Hippocampal formation (tissue), 2 donors: Measurements from ENCODE around the gene POLR2A.

Experiments used
- DNase-seq, 2 donors: peaks; one replicate each; lab custom pipeline; 2025; lab: John Stamatoyannopoulos, UW

The POLR2A gene

DNA sequence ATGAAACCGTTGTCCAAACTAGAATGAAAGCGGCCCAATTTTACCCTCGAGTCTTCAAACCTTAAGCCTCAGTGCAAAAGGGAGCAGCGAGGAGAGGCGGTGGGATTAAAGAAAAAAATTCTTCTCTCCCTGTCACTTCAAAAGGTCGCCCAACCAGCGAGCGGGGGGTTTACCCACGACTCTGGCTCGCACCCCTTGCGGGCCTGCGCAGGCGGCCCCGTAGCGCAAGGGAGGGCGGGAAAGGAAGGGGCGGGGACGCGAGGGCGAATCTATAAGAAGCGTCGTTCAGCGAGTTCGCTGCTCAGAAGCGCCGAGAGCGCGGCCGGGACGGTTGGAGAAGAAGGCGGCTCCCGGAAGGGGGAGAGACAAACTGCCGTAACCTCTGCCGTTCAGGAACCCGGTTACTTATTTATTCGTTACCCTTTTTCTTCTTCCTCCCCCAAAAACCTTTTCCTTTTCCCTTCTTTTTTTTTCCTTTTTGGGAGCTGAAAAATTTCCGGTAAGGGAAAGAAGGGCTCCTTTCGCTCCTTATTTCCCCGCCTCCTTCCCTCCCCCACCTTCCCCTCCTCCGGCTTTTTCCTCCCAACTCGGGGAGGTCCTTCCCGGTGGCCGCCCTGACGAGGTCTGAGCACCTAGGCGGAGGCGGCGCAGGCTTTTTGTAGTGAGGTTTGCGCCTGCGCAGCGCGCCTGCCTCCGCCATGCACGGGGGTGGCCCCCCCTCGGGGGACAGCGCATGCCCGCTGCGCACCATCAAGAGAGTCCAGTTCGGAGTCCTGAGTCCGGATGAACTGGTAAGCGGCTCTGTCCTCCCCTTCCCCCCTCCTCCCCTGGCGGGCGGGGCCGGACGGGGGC, at the start of gene POLR2A:
POLR2A (plus strand) TSS at position 300 of the 852 bp plus-strand sequence.
- DNase-seq = peak; percentile 97

DNA sequence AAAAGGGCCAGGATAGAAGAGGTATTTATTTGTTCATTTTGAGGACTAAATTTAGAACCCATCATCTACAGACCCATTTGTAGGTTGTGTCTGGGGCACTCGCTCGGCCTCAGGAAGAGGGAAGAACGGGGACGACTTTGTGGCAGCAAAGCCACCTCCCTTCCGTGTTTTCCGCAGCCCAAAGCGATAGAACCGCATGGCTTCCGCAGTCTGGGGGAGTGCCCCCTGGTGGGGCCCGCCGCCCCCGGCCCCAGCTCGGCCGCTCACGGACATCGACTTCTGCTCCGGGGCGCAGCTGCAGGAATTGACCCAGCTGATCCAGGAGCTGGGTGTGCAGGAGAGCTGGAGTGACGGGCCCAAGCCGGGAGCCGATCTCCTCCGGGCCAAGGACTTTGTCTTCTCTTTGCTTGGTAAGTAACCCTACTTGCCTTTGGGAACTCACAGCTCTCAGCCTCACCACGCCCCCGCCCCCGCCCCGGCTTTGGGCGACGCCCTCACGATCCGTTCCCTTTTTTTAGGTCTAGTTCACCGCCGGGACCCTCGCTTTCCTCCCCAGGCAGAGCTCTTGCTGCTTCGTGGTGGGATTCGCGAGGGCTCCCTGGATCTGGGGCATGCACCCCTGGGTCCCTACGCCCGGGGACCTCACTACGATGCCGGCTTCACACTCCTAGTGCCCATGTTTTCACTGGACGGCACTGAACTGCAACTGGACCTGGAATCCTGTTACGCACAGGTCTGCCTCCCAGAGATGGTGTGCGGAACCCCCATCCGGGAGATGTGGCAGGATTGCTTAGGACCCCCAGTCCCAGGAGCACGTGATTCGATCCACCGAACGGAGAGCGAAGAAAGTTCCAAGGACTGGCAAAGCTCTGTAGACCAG, 48.2 kb upstream of the POLR2A start:
- peak in 1 of 2 donors; percentile 23 for DNase-seq

GRCh38 chr17:7436556-7437368, 47.4 kb upstream of the POLR2A start:
- peak; percentile 44 to 53 for DNase-seq

- DNase-seq = no peak
Measured at GRCh38 chr17:7437369-7437863, 46.8 kb upstream of the POLR2A start.

GRCh38 chr17:7437950-7438614, 46.1 kb upstream of the POLR2A start:
- DNase-seq = peak; percentile 17 to 54

DNA sequence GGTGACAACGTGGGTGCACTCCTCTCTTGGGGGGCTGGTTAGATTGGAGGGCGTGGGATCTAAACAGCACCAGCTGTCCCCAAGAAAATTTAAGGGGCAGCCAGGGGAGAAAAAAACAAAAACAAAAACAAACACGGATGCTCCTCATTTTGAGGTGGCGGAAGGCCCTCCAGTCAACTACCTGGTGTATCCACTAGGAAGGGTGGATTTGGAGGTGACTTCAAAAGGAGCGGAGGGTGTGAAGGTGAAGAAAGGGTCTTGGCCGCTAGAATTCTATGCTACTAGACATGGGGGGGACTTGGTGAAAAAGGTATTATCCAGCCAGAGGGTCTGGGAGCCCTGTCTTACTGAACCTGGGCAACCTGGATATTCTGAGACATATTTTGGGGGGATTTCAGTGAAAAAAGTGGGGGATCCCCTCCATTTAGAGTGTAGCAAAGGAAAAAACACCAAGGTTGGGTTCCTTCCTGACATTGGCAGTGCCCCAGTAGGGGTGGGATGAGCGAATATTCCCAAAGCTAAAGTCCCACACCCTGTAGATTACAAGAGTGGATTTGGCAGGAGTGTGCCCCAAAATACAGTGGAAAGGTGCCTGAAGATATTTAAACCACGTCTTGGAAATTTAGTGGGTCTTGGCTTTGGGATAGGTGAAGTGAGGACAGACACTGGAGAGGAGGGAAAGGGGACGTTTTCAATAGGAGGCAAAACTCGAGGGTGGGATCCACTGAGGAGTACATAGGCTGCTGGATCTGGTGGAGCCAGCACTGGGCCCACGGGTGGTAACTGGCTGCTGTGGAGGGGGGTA, 45.3 kb upstream of the POLR2A start:
- no peak for DNase-seq

GRCh38 chr17:7439462-7440112, 44.6 kb upstream of the POLR2A start, which contains the start of gene FGF11:
Gene FGF11 (plus strand): TSS chr17:7439512. CDS start chr17:7439621, 109 bp downstream.
- no peak for DNase-seq

GRCh38 chr17:7440113-7440833, 43.9 kb upstream of the POLR2A start:
- DNase-seq = peak in 1 of 2 donors; percentile 15

- DNase-seq = no peak
Measured at GRCh38 chr17:7440834-7441195, 43.4 kb upstream of the POLR2A start.

- DNase-seq = no peak
Measured at GRCh38 chr17:7441266-7441665, 42.9 kb upstream of the POLR2A start.

- no peak for DNase-seq
Measured at GRCh38 chr17:7442142-7442541, 42.0 kb upstream of the POLR2A start.

GRCh38 chr17:7443499-7444485, 40.4 kb upstream of the POLR2A start:
- DNase-seq = no peak

- DNase-seq = peak; percentile 16 to 80
Measured at GRCh38 chr17:7444682-7445618, 39.2 kb upstream of the POLR2A start, which contains the start of gene CHRNB1. Gene CHRNB1 (plus strand): TSS chr17:7445061. CDS start chr17:7445128, 67 bp downstream.

GRCh38 chr17:7445619-7445968, 38.6 kb upstream of the POLR2A start:
- DNase-seq = no peak

GRCh38 chr17:7448461-7448860, 35.7 kb upstream of the POLR2A start:
- no peak for DNase-seq

DNA sequence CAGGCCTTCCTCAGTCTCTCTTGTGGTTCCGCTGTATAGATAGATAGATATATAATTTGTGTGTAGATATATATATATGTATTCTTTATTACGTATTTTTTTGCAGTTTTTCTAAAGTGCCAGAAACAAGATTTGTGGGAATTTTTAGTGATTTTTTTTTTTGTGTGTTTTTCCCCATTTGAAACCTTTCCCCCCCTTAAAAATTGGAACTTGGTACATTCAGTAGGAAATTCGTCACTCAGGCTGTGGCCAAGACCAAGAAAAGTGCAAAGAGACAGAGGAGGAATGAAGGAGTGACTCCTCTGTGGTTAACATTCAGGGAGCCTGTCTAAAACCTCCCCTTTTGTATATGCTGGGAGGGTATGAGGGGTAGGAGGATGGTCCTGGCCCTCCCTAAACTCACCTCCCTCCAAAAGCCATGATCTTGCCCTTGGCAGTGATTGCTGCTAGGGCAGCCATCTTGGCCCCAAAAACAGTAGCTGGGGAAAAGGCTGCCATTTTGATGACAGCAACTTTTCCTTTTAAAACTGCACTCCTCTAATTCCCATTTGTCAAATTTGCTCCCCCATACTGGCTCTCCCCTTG, 24.1 kb upstream of the POLR2A start:
- DNase-seq = no peak
